Heart left ventricle (tissue), 16 donors: ENCODE results near the gene NDFIP2. TPM values are rescaled to one million over a fixed set of nuclear protein-coding genes. Genes with fewer than 3 reads are reported as not detected.

Experiments used
- ATAC-seq, 4 donors: fragments of 200-7000 bp; cut with Tn5 transposase; one replicate each; pipeline ENCODE4 v1.9.1; 2020 to 2022; ENCODE audit warnings: moderate library complexity in 4 of 4, mild to moderate bottlenecking in 3 of 4, moderate number of reproducible peaks in 1 of 4
- DNase-seq, 5 donors: peaks; one replicate each; pipeline ENCODE4 v3.0.0-alpha.2; 2020
- H3K27ac ChIP-seq, 12 donors: fragments of 200-600 bp; sonication (generic) in 4 of 12; one replicate each; pipeline versions ENCODE4 v1.5.0 to v1.8.0; 2016 to 2022; ENCODE audit warnings: mild to moderate bottlenecking in 2 of 12
- H3K27me3 ChIP-seq, 9 donors: fragments of 200-600 bp; sonication (generic) in 2 of 9; one replicate each; pipeline versions ENCODE4 v1.5.1 to v1.8.0; 2016 to 2022; ENCODE audit warnings: mild to moderate bottlenecking in 3 of 9
- H3K36me3 ChIP-seq, 9 donors: fragments of 200-600 bp; sonication (generic) in 2 of 9; one replicate each; pipeline versions ENCODE4 v1.5.0 to v1.8.0; 2018 to 2022; ENCODE audit warnings: mild to moderate bottlenecking in 2 of 9
- H3K4me1 ChIP-seq, 12 donors: fragments of 200-600 bp; sonication (generic) in 4 of 12; one replicate each; pipeline versions ENCODE4 v1.5.0 to v1.8.0; 2016 to 2022; ENCODE audit warnings: mild to moderate bottlenecking in 3 of 12
- H3K4me3 ChIP-seq, 12 donors: fragments of 200-600 bp; sonication (generic) in 4 of 12; one replicate each; pipeline versions ENCODE4 v1.5.0 to v1.8.0; 2017 to 2022; ENCODE audit warnings: mild to moderate bottlenecking in 9 of 12, moderate library complexity in 4 of 12
- H3K9me3 ChIP-seq, 12 donors: fragments of 200-600 bp; sonication (generic) in 4 of 12; one replicate each; pipeline versions ENCODE4 v1.5.0 to v1.8.0; 2016 to 2022; ENCODE audit warnings: mild to moderate bottlenecking in 1 of 12
- CTCF ChIP-seq, 12 donors: fragments of 200-600 bp; sonication (generic) in 4 of 12; IDR thresholded peaks; one replicate each; pipeline versions ENCODE4 v1.5.0 to v1.8.0; 2018 to 2022; ENCODE audit warnings: antibody characterized with exemption in 12 of 12, mild to moderate bottlenecking in 5 of 12
- POLR2A ChIP-seq, 2 donors: fragments of 450-650 bp; IDR thresholded peaks; one replicate each; pipeline ENCODE4 v1.6.1; 2017; ENCODE audit warnings: antibody characterized with exemption in 2 of 2, mild to moderate bottlenecking in 2 of 2, moderate library complexity in 2 of 2
- WGBS, 4 donors: extraction: QIAGEN DNeasy Blood & Tissue Kit in 2 of 4; methylation state at CpG; one replicate each; pipeline versions ENCODE4 v1.1.5 to v1.1.7; 2013 to 2018; 5-methylcytosine and 5-hydroxymethylcytosine counted together
- intact Hi-C, 10 donors: fragments of 100-400 bp; cut with DNase I; formaldehyde crosslinking; loops; one replicate each; pipeline versions ENCODE4 v1.11.1 to v1.14.2; 2022
- polyA plus RNA-seq, 2 donors: library from polyadenylated mRNA; stranded (reverse); fragments of 200-250 nt; gene quantifications; one replicate each; pipeline ENCODE4 v1.2.3, GENCODE V29; 2013
- total RNA-seq, 9 donors: library from RNA; depleted of rRNA in 2 of 9; stranded (reverse); fragments of >200 nt in 2 of 9; fragmentation: NEBNext Ultra II Directional in 3 of 9; extraction: Animal tissue kit (Norgen Biotek cat#: 25700) in 3 of 9; gene quantifications; one replicate each; pipeline versions ENCODE4 v1.1.0 to v1.2.4, GENCODE V29; 2016 to 2023
- donor health status: ischemic (EF 13 %, LVEDD 7.1; RV severe dilation, severe dysfunction).
- donor health status: healthy with polysubstance abuse.
- donor health status: DM: no; HTN: yes; CAD: no.
- donor health status: DM: no; HTN: no; CAD: no.
- donor health status: ischemic (EF 25% LVEDD 6.9; RV normal size, moderate dysfunction).
- donor health status: ischemic (EF 25% LVEDD 5.7; RV mildly dilated, moderate dysfunction).
- donor health status: healthy.
- donor health status: DM: yes; HTN: yes; CAD: no.
- donor health status: ischemic (EF 35%, LVEDD 5.7; RV mildly dilated, moderate dysfunction).
- donor health status: nonischemic (EF 11% LVEDD 7.7; RV severe dilation, severe dysfunction).
- donor health status: DM: yes; HTN: yes; CAD: no.
- donor health status: PGD.
- donor health status: ischemic (EF 29% LVEDD 5.4; RV normal size, mild dysfunction).
- donor health status: nonischemic (EF 23%, LVEDD 6.1; RV moderate dilation, normal function).

Gene NDFIP2
- total and polyA plus RNA-seq, 11 donors: 14.2 to 42.6 (median 32.1) TPM

GRCh38 chr13:79508224-79508961, 27.4 kb downstream of the NDFIP2 start:
- Histone ChIP-seq H3K36me3 (no peaks in the 10 kb centered on the region), H3K9me3 (no peaks in the 10 kb centered on the region), H3K27me3 (no peaks in the 10 kb centered on the region), H3K4me1 (peaks cover 0 to 18% (median 2%) of the 10 kb centered on the region in 12 donors), H3K4me3 (no peak overlapping the region), H3K27ac (no peak overlapping the region)
- DNase-seq (no peak), ATAC-seq (no peak)
- no peak for TF ChIP-seq POLR2A (IDR thresholded peaks at IDR 0.05)
- intact Hi-C loops: no loop called here
- 80 to 85% (median 83%) methylated on average over 6 of the region's 6 CpGs for WGBS, 4 donors

GRCh38 chr13:79511611-79512010, 30.7 kb downstream of the NDFIP2 start:
- intact Hi-C loops: no loop called here
- DNase-seq: no peak
- 76 to 86% (median 80%) methylated on average over 2 of the region's 2 CpGs for WGBS, 4 donors

GRCh38 chr13:79512950-79513349, 32.0 kb downstream of the NDFIP2 start:
- Histone ChIP-seq H3K9me3 (no peaks in the 10 kb centered on the region), H3K27ac (no peak overlapping the region), H3K4me1 (peaks cover 0 to 30% (median 5%) of the 10 kb centered on the region in 12 donors), H3K27me3 (no peaks in the 10 kb centered on the region), H3K4me3 (no peak overlapping the region), H3K36me3 (no peaks in the 10 kb centered on the region)
- DNase-seq: no peak
- intact Hi-C loops: no loop called here
- TF ChIP-seq POLR2A (IDR thresholded peaks at IDR 0.05): no peak
- no peak for TF ChIP-seq CTCF (IDR thresholded peaks at IDR 0.05)
- no peak for ATAC-seq

More at GRCh38 chr13:79511611-79512010, 30.7 kb downstream of the NDFIP2 start:
- ATAC-seq: no peak
- Histone ChIP-seq H3K27me3 (no peaks in the 10 kb centered on the region), H3K36me3 (no peaks in the 10 kb centered on the region), H3K9me3 (no peaks in the 10 kb centered on the region), H3K27ac (no peak overlapping the region), H3K4me1 (peaks cover 0 to 25% (median 2%) of the 10 kb centered on the region in 12 donors), H3K4me3 (no peak overlapping the region)
- TF ChIP-seq POLR2A (IDR thresholded peaks at IDR 0.05) (no peak), CTCF (IDR thresholded peaks at IDR 0.05) (no peak)

- H3K27ac ChIP-seq: peak overlapping the region in 1 of 12 donors; percentile 29
- peak in 3 of 4 donors; percentile 37 to 76 (median 67) for ATAC-seq
- H3K27me3 ChIP-seq: no peaks in the 10 kb centered on the region
- DNase-seq: no peak
- no peak for TF ChIP-seq POLR2A (IDR thresholded peaks at IDR 0.05)
- no peak for TF ChIP-seq CTCF (IDR thresholded peaks at IDR 0.05)
- intact Hi-C loops: no loop called here
- H3K9me3 ChIP-seq: no peaks in the 10 kb centered on the region
- H3K4me1 ChIP-seq: peaks cover 0 to 20% (median 2%) of the 10 kb centered on the region in 12 donors
- H3K36me3 ChIP-seq: peaks cover 0 to 10% (median 0%) of the 10 kb centered on the region in 9 donors
- H3K4me3 ChIP-seq: no peak overlapping the region
These were observed 35.6 kb downstream of the NDFIP2 start for GRCh38 chr13:79516595-79516994.
